GM10847 (cell line): Measurements from ENCODE around the gene PPP1R16B.

Experiments used
- POLR2A ChIP-seq: IDR thresholded peaks from 2 replicates; pipeline ENCODE4 v1.6.1; 2011; ENCODE audit not compliant: insufficient read length; ENCODE audit errors: extremely low read depth

Gene PPP1R16B

GRCh38 chr20:38844963-38845362, 39.5 kb downstream of the PPP1R16B start:
- no peak for TF ChIP-seq POLR2A

GRCh38 chr20:38847840-38848239, 42.3 kb downstream of the PPP1R16B start:
- no peak for TF ChIP-seq POLR2A

- no peak for TF ChIP-seq POLR2A
Observed at GRCh38 chr20:38853759-38854158, 48.3 kb downstream of the PPP1R16B start.

GRCh38 chr20:38854654-38855066, 49.2 kb downstream of the PPP1R16B start:
- no peak for TF ChIP-seq POLR2A

GRCh38 chr20:38855356-38855755, 49.9 kb downstream of the PPP1R16B start:
- TF ChIP-seq POLR2A = no peak

GRCh38 chr20:38856570-38856969, 51.1 kb downstream of the PPP1R16B start:
- TF ChIP-seq POLR2A = no peak

- TF ChIP-seq POLR2A = no peak
Observed at GRCh38 chr20:38857703-38858102, 52.2 kb downstream of the PPP1R16B start.

- no peak for TF ChIP-seq POLR2A
Observed at GRCh38 chr20:38859070-38859690, 53.7 kb downstream of the PPP1R16B start.

- TF ChIP-seq POLR2A = no peak
Observed at GRCh38 chr20:38861071-38861401, 55.5 kb downstream of the PPP1R16B start.

GRCh38 chr20:38862226-38862625, 56.7 kb downstream of the PPP1R16B start:
- TF ChIP-seq POLR2A = no peak

GRCh38 chr20:38863024-38863851, 57.7 kb downstream of the PPP1R16B start:
- no peak for TF ChIP-seq POLR2A

GRCh38 chr20:38864662-38865061, 59.2 kb downstream of the PPP1R16B start:
- TF ChIP-seq POLR2A = no peak

GRCh38 chr20:38866265-38867061, 61.0 kb downstream of the PPP1R16B start:
- no peak for TF ChIP-seq POLR2A

- TF ChIP-seq POLR2A = no peak
Observed at GRCh38 chr20:38867062-38867359, 61.5 kb downstream of the PPP1R16B start.

- TF ChIP-seq POLR2A = no peak
Observed at GRCh38 chr20:38870733-38871559, 65.4 kb downstream of the PPP1R16B start.
